PFSK-1 (cell line): ENCODE data around the gene ZGPAT.

Experiments
- POLR2AphosphoS5 ChIP-seq: IDR thresholded peaks from 2 replicates; pipeline ENCODE4 v1.6.1; 2012; ENCODE audit warnings: low read depth, mild to moderate bottlenecking, control low read depth, low read length, moderate library complexity
- REST ChIP-seq, 2 experiments: IDR thresholded peaks; 2 replicates each; pipeline versions ENCODE4 v1.6.1 to v1.8.0; 2011 to 2012; ENCODE audit warnings: low read depth in 2 of 2, low read length in 2 of 2, control low read depth in 1 of 2, inconsistent platforms in 1 of 2, mild to moderate bottlenecking in 1 of 2, moderate library complexity in 1 of 2; ENCODE audit not compliant: insufficient read depth in 1 of 2
- SIN3A ChIP-seq: IDR thresholded peaks from 2 replicates; pipeline ENCODE4 v1.6.1; 2012; ENCODE audit warnings: mild to moderate bottlenecking, low read length, moderate library complexity, borderline replicate concordance; ENCODE audit not compliant: insufficient read depth
- TAF1 ChIP-seq: IDR thresholded peaks from 2 replicates; pipeline ENCODE4 v1.6.1; 2012; ENCODE audit warnings: low read length, control low read depth, borderline replicate concordance; ENCODE audit not compliant: insufficient read depth

DNA sequence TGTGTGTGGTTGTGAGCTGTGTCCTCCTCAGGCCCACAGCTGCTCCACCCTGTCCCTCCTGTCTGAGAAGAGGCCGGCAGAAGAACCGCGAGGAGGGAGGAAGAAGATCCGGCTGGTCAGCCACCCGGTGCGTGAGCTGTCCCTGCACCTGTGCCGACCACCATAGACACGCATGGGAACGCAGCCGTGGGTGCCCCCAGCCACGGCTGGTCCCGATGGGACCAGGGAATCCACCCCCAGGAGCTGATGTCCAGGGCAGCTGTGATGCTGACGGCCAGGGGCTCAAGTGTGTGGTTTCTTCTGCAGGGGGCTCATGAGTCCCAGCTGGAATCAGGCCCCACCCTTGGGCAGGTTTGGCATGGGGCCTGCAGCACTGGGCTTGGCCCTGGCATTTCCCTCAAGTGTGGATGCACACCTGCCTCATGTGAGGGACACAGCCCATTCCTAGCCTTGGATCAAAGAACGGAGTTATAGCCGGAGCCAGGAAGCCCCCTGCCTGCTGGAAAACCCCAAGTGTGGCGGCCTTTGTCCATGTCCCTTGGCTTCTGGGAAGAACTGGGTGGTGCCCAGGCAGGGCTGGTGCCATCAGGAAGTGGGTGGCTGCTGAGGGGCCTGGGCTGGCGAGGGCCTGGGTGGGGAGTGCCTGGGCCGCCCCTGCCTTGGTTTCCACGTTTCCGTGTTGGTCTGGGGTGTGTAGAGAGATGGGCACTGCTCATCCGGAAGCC lies 16.0 kb upstream of the ZGPAT start:
- no peak for TF ChIP-seq REST (IDR thresholded peaks at IDR 0.05; ENCODE audit: insufficient read depth in 1 of 2, low read depth in 2 of 2, low read length in 2 of 2)
- TF ChIP-seq POLR2AphosphoS5 = no peak
- TF ChIP-seq TAF1 = no peak
- no peak for TF ChIP-seq SIN3A
